ENCODE measurements around the gene AVPI1.
A peak's percentile ranks its signal among the peaks of the same experiment; 100 is the strongest.
"Not testable (repeated sequence)": the region's sequence is repeated elsewhere in the genome, so short reads cannot be mapped to it uniquely, and the experiment has no call there.

Gene AVPI1

GRCh38 chr10:97684368-97684713, 2.7 kb downstream of the AVPI1 start:
- DNase-seq (ENCODE audit: insufficient read length, low spot score); FAIRE-seq: not testable (repeated sequence)

- DNase-seq (ENCODE audit: insufficient read length, low spot score) (peak; percentile 41), FAIRE-seq (no peak)
Observed at GRCh38 chr10:97683556-97684367, 3.3 kb downstream of the AVPI1 start.

GRCh38 chr10:97682042-97682441, 5.0 kb downstream of the AVPI1 start:
- DNase-seq (ENCODE audit: insufficient read length, low spot score): no peak
- FAIRE-seq: no peak

- no peak for DNase-seq (ENCODE audit: insufficient read length, low spot score)
- no peak for FAIRE-seq
Observed at GRCh38 chr10:97679594-97679993, 7.4 kb downstream of the AVPI1 start.

GRCh38 chr10:97676770-97677581, 10.1 kb downstream of the AVPI1 start:
- DNase-seq (ENCODE audit: insufficient read length, low spot score): peak; percentile 77
- peak; percentile 77 for FAIRE-seq

GRCh38 chr10:97675222-97675621, 11.8 kb downstream of the AVPI1 start:
- FAIRE-seq: no peak
- DNase-seq (ENCODE audit: insufficient read length, low spot score): no peak

- FAIRE-seq (peak; percentile 52), DNase-seq (ENCODE audit: insufficient read length, low spot score) (no peak)
Observed at GRCh38 chr10:97673736-97674525, 13.1 kb downstream of the AVPI1 start.

- FAIRE-seq (no peak), DNase-seq (ENCODE audit: insufficient read length, low spot score) (no peak)
Observed at GRCh38 chr10:97669571-97669970, 17.5 kb downstream of the AVPI1 start.

GRCh38 chr10:97667463-97667862, 19.6 kb downstream of the AVPI1 start:
- FAIRE-seq (no peak), DNase-seq (ENCODE audit: insufficient read length, low spot score) (no peak)

GRCh38 chr10:97666992-97667391, 20.0 kb downstream of the AVPI1 start:
- FAIRE-seq: no peak

GRCh38 chr10:97664282-97664850, 22.7 kb downstream of the AVPI1 start:
- FAIRE-seq (no peak), DNase-seq (ENCODE audit: insufficient read length, low spot score) (no peak)

More at GRCh38 chr10:97666992-97667391, 20.0 kb downstream of the AVPI1 start:
- DNase-seq (ENCODE audit: insufficient read length, low spot score): no peak

- DNase-seq (ENCODE audit: insufficient read length, low spot score) (no peak), FAIRE-seq (no peak)
Observed at GRCh38 chr10:97659589-97659988, 27.5 kb downstream of the AVPI1 start.

GRCh38 chr10:97656777-97657176, 30.3 kb downstream of the AVPI1 start:
- no peak for FAIRE-seq
- no peak for DNase-seq (ENCODE audit: insufficient read length, low spot score)

GRCh38 chr10:97651773-97652172, 35.3 kb downstream of the AVPI1 start:
- no peak for DNase-seq (ENCODE audit: insufficient read length, low spot score)

GRCh38 chr10:97650726-97651125, 36.3 kb downstream of the AVPI1 start:
- FAIRE-seq: no peak
- no peak for DNase-seq (ENCODE audit: insufficient read length, low spot score)

More at GRCh38 chr10:97651773-97652172, 35.3 kb downstream of the AVPI1 start:
- no peak for FAIRE-seq

GRCh38 chr10:97649405-97649750, 37.7 kb downstream of the AVPI1 start:
- not testable (repeated sequence) for DNase-seq (ENCODE audit: insufficient read length, low spot score); FAIRE-seq

- peak; percentile 92 for FAIRE-seq
- peak; percentile 85 for DNase-seq (ENCODE audit: insufficient read length, low spot score)
Observed at GRCh38 chr10:97648562-97649404, 38.3 kb downstream of the AVPI1 start.

GRCh38 chr10:97647556-97647955, 39.5 kb downstream of the AVPI1 start:
- DNase-seq (ENCODE audit: insufficient read length, low spot score) (no peak), FAIRE-seq (no peak)

- DNase-seq (ENCODE audit: insufficient read length, low spot score) (no peak), FAIRE-seq (no peak)
Observed at GRCh38 chr10:97644936-97645335, 42.1 kb downstream of the AVPI1 start.

GRCh38 chr10:97643441-97643985, 43.5 kb downstream of the AVPI1 start:
- FAIRE-seq (no peak), DNase-seq (ENCODE audit: insufficient read length, low spot score) (no peak)

Measured in HTR-8/SVneo (cell line).